Endothelial cell of umbilical vein (primary cell): ENCODE results near the gene PYGO2. TPM values are rescaled to one million over a fixed set of nuclear protein-coding genes. Genes with fewer than 3 reads are reported as not detected.

Experiments
- BruUV-seq: library from RNA; stranded (reverse); fragments of 400-500 nt; replicated peaks from 2 replicates; lab custom pipeline; 2021; lab: Mats Ljungman, UMichigan
- CTCF ChIA-PET: fragments of 300-600, 350-600 bp; sonication (Branson Sonifier 250); formaldehyde crosslinking; loops from one replicate; lab custom pipeline; 2021; ENCODE audit warnings: antibody characterized with exemption, inconsistent platforms; lab: Charles Lee
- POLR2A ChIA-PET: fragments of 300-600, 350-600 bp; sonication (Branson Sonifier 250); formaldehyde crosslinking; loops from one replicate; lab custom pipeline; 2021; ENCODE audit warnings: antibody characterized with exemption, inconsistent platforms; lab: Charles Lee
- DNase-seq: peaks from one replicate; pipeline ENCODE4 v3.0.0-alpha.2; 2011; ENCODE audit warnings: low read depth, low spot score
- FAIRE-seq: peaks from 2 replicates; lab custom pipeline; 2011; peaks lifted over from hg19 to GRCh38; lab: Jason Lieb, UNC
- H2AFZ ChIP-seq: 2 replicates; pipeline ENCODE4 v1.6.0; 2012; ENCODE audit warnings: low read depth, low read length, control low read depth, inconsistent platforms
- H3K27ac ChIP-seq: 2 replicates; pipeline ENCODE4 v1.5.1; 2011; ENCODE audit warnings: low read depth, mild to moderate bottlenecking, control low read depth, low read length, moderate library complexity; ENCODE audit not compliant: insufficient read depth
- H3K27me3 ChIP-seq, 2 experiments: 2 replicates each; pipeline versions ENCODE4 v1.6.0 to v1.6.1; 2011; ENCODE audit warnings: low read length in 2 of 2, mixed read lengths in 1 of 2; ENCODE audit not compliant: control insufficient read depth in 2 of 2, insufficient read depth in 2 of 2
- H3K36me3 ChIP-seq, 2 experiments: 2 replicates in 1 of 2; 3 replicates in 1 of 2; pipeline ENCODE4 v1.5.1; 2011; ENCODE audit warnings: low read length in 2 of 2, mild to moderate bottlenecking in 1 of 2, moderate library complexity in 1 of 2; ENCODE audit not compliant: control insufficient read depth in 2 of 2, insufficient read depth in 2 of 2; ENCODE audit errors: extremely low read depth in 1 of 2
- H3K4me1 ChIP-seq: 3 replicates; pipeline ENCODE4 v1.5.1; 2011; ENCODE audit warnings: mild to moderate bottlenecking, low read length; ENCODE audit not compliant: control insufficient read depth, insufficient read depth; ENCODE audit errors: extremely low read depth
- H3K4me2 ChIP-seq: 2 replicates; pipeline ENCODE4 v1.6.1; 2011; ENCODE audit warnings: low read length, control low read depth, mixed read lengths; ENCODE audit not compliant: insufficient read depth
- H3K4me3 ChIP-seq, 3 experiments: fragments of 200-600 bp in 1 of 3; sonication (generic), shearing (Covaris generic) in 1 of 3; replicated peaks in 1 of 3; 2 replicates each; pipeline ENCODE4 v1.5.1; 2011 to 2016; ENCODE audit warnings: control low read depth in 3 of 3, low read length in 3 of 3, mild to moderate bottlenecking in 2 of 3, inconsistent platforms in 1 of 3, low read depth in 1 of 3, moderate library complexity in 1 of 3; ENCODE audit not compliant: insufficient read depth in 1 of 3
- H3K79me2 ChIP-seq: 2 replicates; pipeline ENCODE4 v1.6.0; 2012; ENCODE audit warnings: low read length, inconsistent platforms; ENCODE audit not compliant: control insufficient read depth, insufficient read depth
- H3K9ac ChIP-seq: replicated peaks from 2 replicates; pipeline ENCODE3; 2011; ENCODE audit warnings: low read length, control low read depth; ENCODE audit not compliant: insufficient read depth; ENCODE audit errors: extremely low read depth
- H3K9me1 ChIP-seq: replicated peaks from 3 replicates; pipeline ENCODE4 v1.6.0; 2011; ENCODE audit warnings: mild to moderate bottlenecking, low read length; ENCODE audit not compliant: control insufficient read depth, insufficient read depth; ENCODE audit errors: extremely low read depth
- H3K9me3 ChIP-seq: replicated peaks from 2 replicates; pipeline ENCODE4 v1.5.1; 2012; ENCODE audit warnings: low read length, inconsistent platforms; ENCODE audit not compliant: control insufficient read depth, insufficient read depth
- H4K20me1 ChIP-seq: replicated peaks from 2 replicates; pipeline ENCODE3; 2011; ENCODE audit warnings: mild to moderate bottlenecking, low read length; ENCODE audit not compliant: control insufficient read depth, insufficient read depth; ENCODE audit errors: extremely low read depth
- EZH2 ChIP-seq: IDR thresholded peaks from 2 replicates; pipeline ENCODE4 v1.6.1; 2012; ENCODE audit warnings: borderline replicate concordance, low read depth, mild to moderate bottlenecking, moderate library complexity, low read length, inconsistent platforms; ENCODE audit not compliant: severe bottlenecking
- FOS ChIP-seq: IDR thresholded peaks from 2 replicates; pipeline ENCODE4 v1.6.1; 2011; ENCODE audit warnings: mild to moderate bottlenecking, low read length, moderate library complexity, borderline replicate concordance; ENCODE audit not compliant: insufficient read depth
- GATA2 ChIP-seq: IDR thresholded peaks from 2 replicates; pipeline ENCODE4 v1.7.0; 2011; ENCODE audit warnings: low read depth, mild to moderate bottlenecking, moderate library complexity, mixed read lengths, low read length; ENCODE audit not compliant: insufficient read length, insufficient read depth
- JUN ChIP-seq: IDR thresholded peaks from 2 replicates; pipeline ENCODE4 v1.6.1; 2011; ENCODE audit warnings: borderline replicate concordance, low read depth; ENCODE audit not compliant: insufficient read length, insufficient read depth
- MAX ChIP-seq: IDR thresholded peaks from 2 replicates; pipeline ENCODE4 v1.6.1; 2011; ENCODE audit not compliant: insufficient read depth, insufficient read length
- MYC ChIP-seq: IDR thresholded peaks from one replicate; pipeline ENCODE4 v1.6.1; 2011; ENCODE audit warnings: mild to moderate bottlenecking, low read depth, low read length
- POLR2A ChIP-seq: IDR thresholded peaks from 2 replicates; pipeline ENCODE4 v1.6.1; 2012; ENCODE audit warnings: low read depth, mild to moderate bottlenecking, control low read depth, low read length
- POLR2AphosphoS5 ChIP-seq: IDR thresholded peaks from 2 replicates; pipeline ENCODE4 v1.6.1; 2012; ENCODE audit warnings: low read depth, mild to moderate bottlenecking, control low read depth, low read length, moderate library complexity; ENCODE audit not compliant: insufficient read depth
- dilution Hi-C: fragments of 300-500 bp; cut with MboI; formaldehyde crosslinking; loops from one replicate; pipeline ENCODE4 v1.15.0; 2019; ENCODE audit warnings: low sequenced_read_pairs; ENCODE audit not compliant: extremely low pct_ligation_motif_present
- intact Hi-C: fragments of 100-400 bp; cut with micrococcal nuclease; formaldehyde crosslinking; loops from one replicate; pipeline ENCODE4 v1.10.0; 2022
- polyA plus RNA-seq, 4 experiments: library from polyadenylated mRNA; depleted of rRNA in 3 of 4; stranded (reverse) in 3 of 4; unstranded in 1 of 4; fragments of >200 nt; gene quantifications; 2 replicates each; pipeline versions ENCODE4 v1.2.1 to v1.2.3, GENCODE V29; 2011 to 2012; ENCODE audit warnings: missing spikeins in 1 of 4
- total RNA-seq: library from RNA; stranded (reverse); gene quantifications from 2 replicates; pipeline ENCODE4 v1.2.3, GENCODE V29; 2021
- TF ChIP-seq, protein P1 (sequence below), 2 donors: IDR thresholded peaks; 1 replicate in 1 of 2; 2 replicates in 1 of 2; pipeline ENCODE4 v1.5.1; 2011; ENCODE audit warnings: low read length in 2 of 2, mild to moderate bottlenecking in 2 of 2, moderate library complexity in 2 of 2, control low read depth in 1 of 2, inconsistent platforms in 1 of 2, low read depth in 1 of 2; ENCODE audit not compliant: insufficient read depth in 1 of 2; ENCODE audit errors: extremely low read depth in 1 of 2

The PYGO2 gene
- total and polyA plus RNA-seq, 2 donors (not counting 3 experiments of a cell fraction or from before 2014, with no cell fraction given) = 19.3 to 21.5 TPM

DNA sequence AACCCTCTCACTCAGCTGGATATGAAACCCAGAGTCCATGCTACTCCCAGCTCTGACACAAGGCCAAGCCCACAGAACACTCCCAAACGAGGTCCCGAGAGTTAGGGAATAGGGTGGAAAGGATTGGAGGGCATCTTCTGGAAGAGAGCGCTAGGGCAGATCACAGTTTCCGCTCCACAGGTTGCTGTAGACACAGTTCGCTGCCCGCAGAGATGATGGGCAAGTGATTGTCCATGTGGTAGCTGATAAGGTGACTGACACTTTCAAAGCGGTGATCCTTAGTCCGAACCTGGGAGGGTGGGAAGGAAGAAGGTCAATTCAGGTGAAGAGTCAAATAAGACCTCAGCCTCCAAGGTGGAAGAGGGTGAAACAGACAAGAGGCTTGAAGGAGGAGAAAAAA, 2.1 kb upstream of the PYGO2 start:
- dilution Hi-C loops = no loop called here
- Histone ChIP-seq H3K27me3 (no peaks in the 10 kb centered on the region), H3K79me2 (peaks cover 48% of the 10 kb centered on the region), H2AFZ (no peak overlapping the region), H3K27ac (no peak overlapping the region), H3K4me1 (peaks cover 48% of the 10 kb centered on the region), H4K20me1 (no peaks in the 10 kb centered on the region), H3K9me3 (no peaks in the 10 kb centered on the region), H3K36me3 (peaks cover 19 to 45% of the 10 kb centered on the region in 2 experiments), H3K4me2 (no peak overlapping the region), H3K9me1 (no peaks in the 10 kb centered on the region), H3K4me3 (no peak overlapping the region), H3K9ac (no peak overlapping the region)
- FAIRE-seq (no peak), DNase-seq (no peak)
- POLR2A ChIA-PET = no interaction called here
- TF ChIP-seq GATA2 (no peak), FOS (no peak), MAX (no peak)
- intact Hi-C loops = no loop called here
- CTCF ChIA-PET = interaction anchor here (1.0 to 4.0 kb wide), 2 partner anchors 31 to 35 kb away, joined by 3 to 48 read pairs; partner anchors contain the start of gene LENEP
- BruUV-seq = no TSS peak

DNA sequence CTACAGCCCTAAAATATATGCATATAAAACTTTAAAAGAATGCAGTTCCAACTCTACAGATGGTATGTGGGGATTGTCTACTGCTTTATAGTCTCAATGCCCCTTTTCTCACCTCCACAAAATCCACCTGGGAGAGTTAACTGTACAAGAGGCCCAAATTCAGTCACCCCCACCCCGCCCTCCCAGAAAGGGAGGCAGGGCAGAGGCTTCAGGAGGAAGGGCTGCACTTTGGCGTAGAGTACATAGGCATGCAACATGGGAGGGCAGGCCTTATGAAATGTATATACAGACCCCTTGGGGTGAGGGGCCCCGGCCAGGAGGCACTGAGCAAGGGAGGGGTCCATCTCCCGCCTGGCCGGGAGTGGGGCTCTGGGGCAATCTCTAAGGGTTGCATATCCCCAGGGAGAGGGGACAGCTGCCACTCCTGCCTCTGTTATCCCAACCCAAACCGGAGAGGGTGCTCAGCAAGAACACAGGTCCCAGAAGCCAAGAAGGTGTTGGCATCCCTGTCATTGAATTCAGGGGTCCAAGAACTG, 1.3 kb upstream of the PYGO2 start:
- no peak overlapping the region for H3K4me3 ChIP-seq
- H4K20me1 ChIP-seq = no peaks in the 10 kb centered on the region
- TF ChIP-seq, protein P1, sequence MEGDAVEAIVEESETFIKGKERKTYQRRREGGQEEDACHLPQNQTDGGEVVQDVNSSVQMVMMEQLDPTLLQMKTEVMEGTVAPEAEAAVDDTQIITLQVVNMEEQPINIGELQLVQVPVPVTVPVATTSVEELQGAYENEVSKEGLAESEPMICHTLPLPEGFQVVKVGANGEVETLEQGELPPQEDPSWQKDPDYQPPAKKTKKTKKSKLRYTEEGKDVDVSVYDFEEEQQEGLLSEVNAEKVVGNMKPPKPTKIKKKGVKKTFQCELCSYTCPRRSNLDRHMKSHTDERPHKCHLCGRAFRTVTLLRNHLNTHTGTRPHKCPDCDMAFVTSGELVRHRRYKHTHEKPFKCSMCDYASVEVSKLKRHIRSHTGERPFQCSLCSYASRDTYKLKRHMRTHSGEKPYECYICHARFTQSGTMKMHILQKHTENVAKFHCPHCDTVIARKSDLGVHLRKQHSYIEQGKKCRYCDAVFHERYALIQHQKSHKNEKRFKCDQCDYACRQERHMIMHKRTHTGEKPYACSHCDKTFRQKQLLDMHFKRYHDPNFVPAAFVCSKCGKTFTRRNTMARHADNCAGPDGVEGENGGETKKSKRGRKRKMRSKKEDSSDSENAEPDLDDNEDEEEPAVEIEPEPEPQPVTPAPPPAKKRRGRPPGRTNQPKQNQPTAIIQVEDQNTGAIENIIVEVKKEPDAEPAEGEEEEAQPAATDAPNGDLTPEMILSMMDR (IDR thresholded peaks at IDR 0.05; ENCODE audit: extremely low read depth in 1 of 2, insufficient read depth in 1 of 2, low read depth in 1 of 2, low read length in 2 of 2) = no peak
- TF ChIP-seq POLR2A (no peak), GATA2 (no peak), POLR2AphosphoS5 (no peak), MAX (no peak), JUN (no peak), EZH2 (no peak), MYC (no peak), FOS (no peak)
- peak overlapping the region; percentile 86 for H3K4me2 ChIP-seq
- H3K27me3 ChIP-seq = no peaks in the 10 kb centered on the region
- no peak overlapping the region for H3K27ac ChIP-seq
- DNase-seq (no peak), FAIRE-seq (no peak)
- dilution Hi-C loops (no loop called here), intact Hi-C loops (loop anchor here (1.0 kb wide), 1 partner anchor 20 kb away; the partner anchor contains the start of gene FLAD1)
- peaks cover 19 to 47% of the 10 kb centered on the region in 2 experiments for H3K36me3 ChIP-seq
- BruUV-seq = no TSS peak
- peaks cover 40% of the 10 kb centered on the region for H3K79me2 ChIP-seq
- H3K9ac ChIP-seq = peak overlapping the region; percentile 83
- CTCF ChIA-PET = interaction anchor here (1.0 to 4.0 kb wide), 5 partner anchors 7 to 36 kb away, joined by 3 to 48 read pairs (median 30); partner anchors contain the start of genes LENEP and SHC1
- H3K9me3 ChIP-seq = no peaks in the 10 kb centered on the region
- peaks cover 40% of the 10 kb centered on the region for H3K4me1 ChIP-seq
- H3K9me1 ChIP-seq = no peaks in the 10 kb centered on the region
- POLR2A ChIA-PET = no interaction called here
- H2AFZ ChIP-seq = no peak overlapping the region
